Body of pancreas (tissue), 4 donors: ENCODE measurements around the gene SATB2.

Source experiments
- POLR2A ChIP-seq, 3 donors: fragments of 450-650 bp; IDR thresholded peaks; one replicate each; pipeline ENCODE4 v1.6.1; 2016; ENCODE audit warnings: antibody characterized with exemption in 3 of 3, mild to moderate bottlenecking in 2 of 3
- TF ChIP-seq, protein P1 (sequence below), 7 experiments: fragments of 450-650 bp in 4 of 7; fragments of 200-600 bp in 3 of 7; sonication (generic) in 3 of 7; IDR thresholded peaks; one replicate each; pipeline ENCODE4 v1.5.1; 2016 to 2019; ENCODE audit warnings: antibody characterized with exemption in 7 of 7

DNA sequence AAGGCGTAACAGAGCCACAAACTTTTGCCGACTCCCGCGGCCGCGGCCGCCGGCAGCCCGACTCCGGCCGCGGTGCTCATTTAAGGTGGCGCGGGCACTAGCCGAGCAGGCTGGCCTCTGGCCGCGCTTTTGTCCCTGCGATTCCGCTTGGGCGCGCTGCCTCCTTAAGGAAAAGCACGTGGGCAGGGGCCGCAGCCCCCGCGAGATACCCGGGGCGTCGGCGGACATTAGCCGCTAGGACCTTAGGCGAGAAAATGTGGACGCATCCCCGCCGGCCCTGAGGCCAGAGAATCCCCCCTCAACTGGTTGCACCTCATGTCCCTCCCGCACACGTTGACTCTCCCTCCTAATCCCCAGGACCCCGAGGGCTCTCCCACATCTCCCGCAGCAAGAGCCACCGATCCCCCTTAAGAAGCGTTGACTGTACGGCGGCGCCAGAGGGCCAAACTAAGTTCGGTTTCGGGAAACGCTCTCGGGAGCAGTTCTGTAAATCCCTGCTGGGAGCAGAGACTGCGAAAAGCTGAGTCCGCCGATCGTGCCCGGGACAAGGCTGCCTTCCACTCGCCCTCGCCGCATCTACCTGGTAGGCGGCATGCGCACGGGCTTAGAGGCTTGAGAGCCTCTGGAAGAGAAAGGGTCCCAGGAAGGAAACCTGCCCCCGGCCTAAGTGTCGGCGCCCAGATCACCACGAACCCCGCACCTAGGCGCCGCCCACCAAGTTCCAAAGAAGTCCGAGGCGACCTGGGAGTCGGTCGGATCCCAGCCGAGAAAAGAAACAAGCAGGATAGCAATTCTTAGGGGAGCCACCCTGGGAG lies 1.8 kb upstream of the SATB2 start:
- peak in 1 of 3 donors; percentile 34 for TF ChIP-seq POLR2A (IDR thresholded peaks at IDR 0.05)
- TF ChIP-seq, protein P1, sequence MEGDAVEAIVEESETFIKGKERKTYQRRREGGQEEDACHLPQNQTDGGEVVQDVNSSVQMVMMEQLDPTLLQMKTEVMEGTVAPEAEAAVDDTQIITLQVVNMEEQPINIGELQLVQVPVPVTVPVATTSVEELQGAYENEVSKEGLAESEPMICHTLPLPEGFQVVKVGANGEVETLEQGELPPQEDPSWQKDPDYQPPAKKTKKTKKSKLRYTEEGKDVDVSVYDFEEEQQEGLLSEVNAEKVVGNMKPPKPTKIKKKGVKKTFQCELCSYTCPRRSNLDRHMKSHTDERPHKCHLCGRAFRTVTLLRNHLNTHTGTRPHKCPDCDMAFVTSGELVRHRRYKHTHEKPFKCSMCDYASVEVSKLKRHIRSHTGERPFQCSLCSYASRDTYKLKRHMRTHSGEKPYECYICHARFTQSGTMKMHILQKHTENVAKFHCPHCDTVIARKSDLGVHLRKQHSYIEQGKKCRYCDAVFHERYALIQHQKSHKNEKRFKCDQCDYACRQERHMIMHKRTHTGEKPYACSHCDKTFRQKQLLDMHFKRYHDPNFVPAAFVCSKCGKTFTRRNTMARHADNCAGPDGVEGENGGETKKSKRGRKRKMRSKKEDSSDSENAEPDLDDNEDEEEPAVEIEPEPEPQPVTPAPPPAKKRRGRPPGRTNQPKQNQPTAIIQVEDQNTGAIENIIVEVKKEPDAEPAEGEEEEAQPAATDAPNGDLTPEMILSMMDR (IDR thresholded peaks at IDR 0.05): peak in 1 of 7 experiments; percentile 16
